Keratinocyte (primary cell): ENCODE measurements around the gene LTBR. TPM values are rescaled to one million over a fixed set of nuclear protein-coding genes. Genes with fewer than 3 reads are reported as not detected.

ENCODE experiments used
- DNase-seq: peaks from one replicate; pipeline ENCODE4 v3.0.0-alpha.2; 2011; ENCODE audit warnings: low read depth, missing footprints, low spot score
- FAIRE-seq: peaks from 2 replicates; lab custom pipeline; 2011; peaks lifted over from hg19 to GRCh38; lab: Jason Lieb, UNC
- H2AFZ ChIP-seq: 2 replicates; pipeline ENCODE4 v1.6.0; 2012; ENCODE audit warnings: low read length, control low read depth, inconsistent platforms; ENCODE audit not compliant: control insufficient read depth
- H3K27ac ChIP-seq: 2 replicates; pipeline ENCODE4 v1.5.1; 2011; ENCODE audit warnings: low read length; ENCODE audit not compliant: control insufficient read depth, insufficient read depth
- H3K27me3 ChIP-seq: 3 replicates; pipeline ENCODE4 v1.6.0; 2011; ENCODE audit warnings: low read length; ENCODE audit not compliant: control insufficient read depth, insufficient read depth; ENCODE audit errors: extremely low read depth
- H3K36me3 ChIP-seq, 2 experiments: 2 replicates in 1 of 2; 3 replicates in 1 of 2; pipeline ENCODE4 v1.5.1; 2011; ENCODE audit warnings: low read length in 2 of 2, mild to moderate bottlenecking in 1 of 2; ENCODE audit not compliant: control insufficient read depth in 2 of 2, insufficient read depth in 2 of 2; ENCODE audit errors: extremely low read depth in 1 of 2
- H3K4me1 ChIP-seq: 3 replicates; pipeline ENCODE4 v1.5.1; 2011; ENCODE audit warnings: low read length; ENCODE audit not compliant: control insufficient read depth, insufficient read depth; ENCODE audit errors: extremely low read depth
- H3K4me2 ChIP-seq: 3 replicates; pipeline ENCODE4 v1.6.0; 2011; ENCODE audit warnings: low read depth, low read length; ENCODE audit not compliant: control insufficient read depth, insufficient read depth; ENCODE audit errors: extremely low read depth
- H3K4me3 ChIP-seq, 3 experiments: fragments of 200-600 bp in 1 of 3; sonication (generic) in 1 of 3; 2 replicates in 2 of 3; 3 replicates in 1 of 3; pipeline ENCODE4 v1.5.1; 2011 to 2016; ENCODE audit warnings: low read length in 3 of 3, mild to moderate bottlenecking in 3 of 3, control low read depth in 2 of 3, inconsistent platforms in 1 of 3, low read depth in 1 of 3, mixed read lengths in 1 of 3, mixed run types in 1 of 3, moderate library complexity in 1 of 3; ENCODE audit not compliant: control insufficient read depth in 2 of 3, insufficient read depth in 2 of 3; ENCODE audit errors: extremely low read depth in 1 of 3
- H3K79me2 ChIP-seq: 2 replicates; pipeline ENCODE4 v1.6.0; 2012; ENCODE audit warnings: low read length; ENCODE audit not compliant: control insufficient read depth, insufficient read depth
- H3K9ac ChIP-seq: 3 replicates; pipeline ENCODE4 v1.6.0; 2011; ENCODE audit warnings: low read length; ENCODE audit not compliant: control insufficient read depth, insufficient read depth; ENCODE audit errors: extremely low read depth
- H3K9me1 ChIP-seq: 3 replicates; pipeline ENCODE4 v1.6.0; 2011; ENCODE audit warnings: low read length; ENCODE audit not compliant: control insufficient read depth, insufficient read depth; ENCODE audit errors: extremely low read depth
- H3K9me3 ChIP-seq: 2 replicates; pipeline ENCODE4 v1.5.1; 2012; ENCODE audit warnings: low read depth, low read length; ENCODE audit not compliant: control insufficient read depth
- H4K20me1 ChIP-seq: 3 replicates; pipeline ENCODE4 v1.6.0; 2011; ENCODE audit warnings: low read length; ENCODE audit not compliant: control insufficient read depth, insufficient read depth; ENCODE audit errors: extremely low read depth
- EZH2 ChIP-seq: IDR thresholded peaks from one replicate; pipeline ENCODE4 v1.6.1; 2012; ENCODE audit warnings: inconsistent platforms, mild to moderate bottlenecking, low read length, moderate library complexity
- dilution Hi-C: fragments of 300-500 bp; cut with MboI; formaldehyde crosslinking; loops from one replicate; pipeline ENCODE4 v1.7.0; 2020; ENCODE audit warnings: low sequenced_read_pairs; ENCODE audit not compliant: extremely low pct_ligation_motif_present
- polyA plus RNA-seq, 5 experiments: library from polyadenylated mRNA; depleted of rRNA in 3 of 5; stranded (reverse) in 3 of 5; stranded (forward) in 1 of 5; unstranded in 1 of 5; fragments of >200 nt; gene quantifications; 1 replicate in 1 of 5; 2 replicates in 3 of 5; 3 replicates in 1 of 5; pipeline versions ENCODE4 v1.2.1 to v1.2.3, GENCODE V29; 2011 to 2012; ENCODE audit warnings: missing spikeins in 2 of 5, low read depth in 1 of 5, low replicate concordance in 1 of 5
- TF ChIP-seq, protein P1 (sequence below), 3 experiments: IDR thresholded peaks in 1 of 3; conservative IDR thresholded peaks in 1 of 3; optimal IDR thresholded peaks in 1 of 3; 2 replicates in 2 of 3; 3 replicates in 1 of 3; pipeline versions ENCODE3 to v1.5.1; 2011; ENCODE audit warnings: low read length in 3 of 3, mild to moderate bottlenecking in 3 of 3, moderate library complexity in 2 of 3, control low read depth in 1 of 3, inconsistent platforms in 1 of 3; ENCODE audit not compliant: insufficient read depth in 2 of 3; ENCODE audit errors: extremely low read depth in 1 of 3

LTBR gene
- polyA plus RNA-seq, 1 donor (not counting 4 experiments of a cell fraction or from before 2014, with no cell fraction given): 42.7 TPM

DNA sequence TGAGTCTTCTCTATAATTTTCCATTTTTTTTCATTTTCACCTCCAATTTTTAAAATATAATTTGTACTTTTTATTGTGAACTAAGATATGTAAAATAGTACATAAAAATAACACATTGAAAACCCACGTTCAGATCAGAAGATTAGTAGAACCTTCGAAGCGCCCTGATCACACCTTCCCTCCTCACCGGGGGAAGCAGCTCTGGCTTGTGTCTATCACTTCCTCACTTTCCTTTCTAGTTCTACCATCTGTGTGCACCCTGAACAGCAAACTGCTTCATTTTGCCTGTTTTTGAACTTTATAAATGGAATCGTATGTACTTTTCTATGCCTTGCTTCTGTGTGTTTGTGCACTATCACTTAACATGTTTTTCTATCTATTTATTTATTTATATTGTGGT lies 49.0 kb downstream of the LTBR start:
- no peak overlapping the region for H2AFZ ChIP-seq
- H3K4me3 ChIP-seq: no peak overlapping the region
- H3K4me1 ChIP-seq: peaks cover 15% of the 10 kb centered on the region
- H3K9me3 ChIP-seq: no peaks in the 10 kb centered on the region
- dilution Hi-C loops: no loop called here
- DNase-seq: no peak
- no peaks in the 10 kb centered on the region for H4K20me1 ChIP-seq
- H3K4me2 ChIP-seq: no peak overlapping the region
- FAIRE-seq: no peak
- no peaks in the 10 kb centered on the region for H3K79me2 ChIP-seq
- no peaks in the 10 kb centered on the region for H3K36me3 ChIP-seq
- TF ChIP-seq EZH2: no peak
- TF ChIP-seq, protein P1, sequence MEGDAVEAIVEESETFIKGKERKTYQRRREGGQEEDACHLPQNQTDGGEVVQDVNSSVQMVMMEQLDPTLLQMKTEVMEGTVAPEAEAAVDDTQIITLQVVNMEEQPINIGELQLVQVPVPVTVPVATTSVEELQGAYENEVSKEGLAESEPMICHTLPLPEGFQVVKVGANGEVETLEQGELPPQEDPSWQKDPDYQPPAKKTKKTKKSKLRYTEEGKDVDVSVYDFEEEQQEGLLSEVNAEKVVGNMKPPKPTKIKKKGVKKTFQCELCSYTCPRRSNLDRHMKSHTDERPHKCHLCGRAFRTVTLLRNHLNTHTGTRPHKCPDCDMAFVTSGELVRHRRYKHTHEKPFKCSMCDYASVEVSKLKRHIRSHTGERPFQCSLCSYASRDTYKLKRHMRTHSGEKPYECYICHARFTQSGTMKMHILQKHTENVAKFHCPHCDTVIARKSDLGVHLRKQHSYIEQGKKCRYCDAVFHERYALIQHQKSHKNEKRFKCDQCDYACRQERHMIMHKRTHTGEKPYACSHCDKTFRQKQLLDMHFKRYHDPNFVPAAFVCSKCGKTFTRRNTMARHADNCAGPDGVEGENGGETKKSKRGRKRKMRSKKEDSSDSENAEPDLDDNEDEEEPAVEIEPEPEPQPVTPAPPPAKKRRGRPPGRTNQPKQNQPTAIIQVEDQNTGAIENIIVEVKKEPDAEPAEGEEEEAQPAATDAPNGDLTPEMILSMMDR (optimal IDR thresholded peaks at IDR 0.05 in 1 of 3, IDR thresholded peaks at IDR 0.05 in 1 of 3, conservative IDR thresholded peaks at IDR 0.05 in 1 of 3; ENCODE audit: extremely low read depth in 1 of 3, insufficient read depth in 2 of 3, low read length in 3 of 3): no peak
- no peak overlapping the region for H3K27ac ChIP-seq
- H3K9me1 ChIP-seq: no peaks in the 10 kb centered on the region
- H3K9ac ChIP-seq: no peak overlapping the region
- H3K27me3 ChIP-seq: no peaks in the 10 kb centered on the region

DNA sequence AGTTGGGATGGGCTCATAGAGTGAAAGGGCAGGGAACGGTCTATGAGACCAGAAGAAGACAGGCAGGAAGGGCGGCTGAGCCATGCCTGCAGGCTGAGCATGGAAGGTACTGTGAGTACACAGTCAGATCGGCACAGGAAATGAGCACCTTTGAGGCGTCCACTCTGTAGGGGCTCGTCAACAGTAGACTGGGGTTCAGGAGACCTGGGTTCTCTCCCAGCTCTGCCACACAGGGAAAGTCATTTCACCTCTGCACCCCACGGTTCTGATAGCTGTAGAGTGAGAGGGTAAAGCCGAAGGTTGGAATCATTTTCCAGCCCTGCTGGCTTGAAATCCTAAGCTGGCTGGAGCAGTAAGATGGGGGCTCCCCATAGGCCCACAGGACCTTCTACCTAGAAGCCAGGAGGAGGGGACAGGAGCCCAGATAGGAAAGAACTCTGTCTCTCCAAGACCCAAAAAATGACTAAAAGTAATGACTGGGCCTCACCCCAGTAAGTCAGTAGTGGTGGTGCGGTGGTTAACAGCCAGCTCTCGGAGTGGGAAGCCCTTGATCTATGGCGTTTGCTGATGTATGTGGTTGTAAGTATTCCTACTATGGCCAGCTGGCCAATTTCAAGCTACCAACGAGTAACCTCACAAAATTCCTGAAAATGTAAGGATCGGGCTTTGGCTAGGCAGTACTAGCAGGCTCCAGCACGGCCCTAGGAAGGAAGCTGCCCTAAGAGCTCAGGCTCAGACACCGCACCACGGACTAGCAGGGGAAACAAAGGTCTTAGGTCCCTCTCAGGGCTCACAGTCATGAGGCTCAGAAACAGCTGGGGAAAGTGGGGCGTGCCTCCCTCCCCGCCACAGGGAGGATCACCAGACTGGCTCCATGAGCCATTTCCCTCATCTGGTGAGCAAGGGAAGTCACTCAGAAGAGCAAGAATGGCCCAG lies 50.5 kb downstream of the LTBR start:
- Histone ChIP-seq H3K9me1 (no peaks in the 10 kb centered on the region), H3K27ac (no peak overlapping the region), H3K9me3 (no peaks in the 10 kb centered on the region), H3K27me3 (no peaks in the 10 kb centered on the region), H2AFZ (no peak overlapping the region), H3K4me3 (no peak overlapping the region), H4K20me1 (no peaks in the 10 kb centered on the region), H3K79me2 (no peaks in the 10 kb centered on the region), H3K9ac (no peak overlapping the region), H3K4me2 (no peak overlapping the region), H3K36me3 (no peaks in the 10 kb centered on the region), H3K4me1 (peaks cover 15% of the 10 kb centered on the region)
- dilution Hi-C loops: no loop called here
- no peak for FAIRE-seq
- no peak for DNase-seq
- TF ChIP-seq EZH2: no peak
- TF ChIP-seq, protein P1 (optimal IDR thresholded peaks at IDR 0.05 in 1 of 3, IDR thresholded peaks at IDR 0.05 in 1 of 3, conservative IDR thresholded peaks at IDR 0.05 in 1 of 3; ENCODE audit: extremely low read depth in 1 of 3, insufficient read depth in 2 of 3, low read length in 3 of 3): no peak
